Memory B cell (primary cell): Measurements from ENCODE around the gene AMACR.
"Not testable (repeated sequence)": the region's sequence is repeated elsewhere in the genome, so short reads cannot be mapped to it uniquely, and the experiment has no call there.

Experiments used
- ATAC-seq: fragments of 150-1000 bp; cut with Tn5 transposase; 2 replicates; pipeline ENCODE4 v1.10.0; 2021; ENCODE audit warnings: low read depth, mild to moderate bottlenecking, moderate library complexity
- DNase-seq, 2 donors: peaks; one replicate each; pipeline ENCODE4 v3.0.0; 2022; ENCODE audit warnings: low spot score in 2 of 2
- H3K27ac Mint-ChIP-seq: one replicate; pipeline ENCODE4 v1.8.0; 2022; ENCODE audit warnings: mild to moderate bottlenecking, moderate library complexity, mixed read lengths
- H3K27me3 Mint-ChIP-seq: one replicate; pipeline ENCODE4 v1.8.0; 2022; ENCODE audit warnings: mixed read lengths
- H3K36me3 Mint-ChIP-seq: one replicate; pipeline ENCODE4 v1.8.0; 2022; ENCODE audit warnings: mild to moderate bottlenecking, mixed read lengths
- H3K4me1 Mint-ChIP-seq: one replicate; pipeline ENCODE4 v1.8.0; 2022; ENCODE audit warnings: mixed read lengths
- H3K4me3 Mint-ChIP-seq: one replicate; pipeline ENCODE4 v1.8.0; 2022; ENCODE audit warnings: mild to moderate bottlenecking, moderate library complexity, mixed read lengths
- H3K9me3 Mint-ChIP-seq: one replicate; pipeline ENCODE4 v1.8.0; 2022; ENCODE audit warnings: mixed read lengths

Gene AMACR

DNA sequence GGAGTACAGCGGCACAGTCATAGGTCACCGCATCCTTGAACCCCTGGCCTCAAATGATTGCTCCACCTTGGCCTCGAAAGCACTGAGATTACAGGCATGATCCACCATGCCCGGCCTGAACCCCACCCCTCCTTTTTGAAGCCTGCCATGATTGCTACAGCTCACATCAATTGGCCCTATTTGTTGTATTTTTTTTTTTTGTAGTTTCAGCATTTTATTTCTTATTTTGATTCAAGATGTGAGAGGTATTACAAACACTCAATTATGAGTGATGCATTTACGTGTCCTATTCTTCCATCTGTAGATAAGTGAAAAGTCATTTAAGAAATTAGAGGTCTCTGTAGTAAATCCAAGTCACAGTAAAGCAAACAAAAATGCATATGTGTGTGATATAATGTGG is 55.7 kb downstream of the AMACR start:
- not testable (repeated sequence) for H3K27ac Mint-ChIP-seq, ATAC-seq, H3K27me3 Mint-ChIP-seq, DNase-seq, H3K36me3 Mint-ChIP-seq, H3K4me1 Mint-ChIP-seq, H3K4me3 Mint-ChIP-seq, H3K9me3 Mint-ChIP-seq

DNA sequence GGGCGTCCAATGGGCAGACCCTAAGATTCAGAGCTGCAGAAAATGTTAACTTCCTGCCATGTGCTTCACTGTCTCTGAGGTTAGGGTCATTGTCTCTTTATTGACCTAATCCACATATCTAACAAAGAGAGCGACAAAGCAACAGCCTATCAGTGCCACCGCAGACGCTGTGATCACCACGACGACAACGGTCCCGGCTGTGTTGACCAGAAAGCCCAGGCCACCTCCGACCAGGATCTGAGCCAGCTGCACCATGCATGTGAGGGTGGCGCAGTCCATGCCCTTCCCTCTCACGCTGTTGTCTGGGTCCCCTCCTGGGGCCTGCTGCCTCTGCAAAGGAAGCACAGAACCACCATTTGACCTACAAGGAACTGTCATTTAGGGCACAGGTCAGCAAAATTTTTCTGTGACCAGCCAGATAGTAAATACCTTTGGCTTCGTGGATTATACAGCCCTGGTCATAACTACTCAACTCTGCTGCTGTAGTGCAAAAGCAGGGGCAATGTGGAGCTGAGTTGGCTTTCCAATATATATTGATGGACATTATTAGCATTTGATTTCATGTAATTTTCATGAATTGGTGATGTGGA is 63.2 kb downstream of the AMACR start:
- Mint-ChIP-seq H3K27me3 (peaks cover 9% of the 10 kb centered on the region), H3K4me3 (no peak overlapping the region), H3K9me3 (peaks cover 3% of the 10 kb centered on the region), H3K27ac (no peak overlapping the region), H3K4me1 (no peaks in the 10 kb centered on the region), H3K36me3 (no peaks in the 10 kb centered on the region)
- ATAC-seq (no peak), DNase-seq (no peak)

DNA sequence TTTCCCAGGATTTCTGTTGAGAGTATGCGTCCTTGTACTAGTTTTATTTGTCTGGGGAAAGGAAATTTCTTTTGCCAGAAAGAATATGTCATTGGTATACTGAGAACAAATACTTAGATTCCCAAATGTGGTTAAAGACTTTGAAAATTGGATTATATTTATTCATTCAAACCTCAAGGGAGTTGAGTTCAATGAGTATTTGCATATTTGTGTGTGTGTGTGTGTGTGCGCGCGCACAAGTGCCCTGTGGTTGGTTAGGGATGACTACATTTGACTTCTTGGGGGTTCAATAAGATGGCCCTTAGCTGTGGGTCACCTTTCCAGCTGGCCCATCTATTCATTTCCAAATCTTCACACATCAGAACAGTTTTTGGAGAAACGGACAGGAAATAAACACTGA is 66.8 kb downstream of the AMACR start:
- no peak overlapping the region for H3K4me3 Mint-ChIP-seq
- no peaks in the 10 kb centered on the region for H3K36me3 Mint-ChIP-seq
- H3K9me3 Mint-ChIP-seq = no peaks in the 10 kb centered on the region
- H3K4me1 Mint-ChIP-seq = no peaks in the 10 kb centered on the region
- no peak for DNase-seq
- no peak overlapping the region for H3K27ac Mint-ChIP-seq
- peaks cover 18% of the 10 kb centered on the region for H3K27me3 Mint-ChIP-seq
- ATAC-seq = no peak

GRCh38 chr5:33939556-33940262 is 68.1 kb downstream of the AMACR start:
- peaks cover 18% of the 10 kb centered on the region for H3K27me3 Mint-ChIP-seq

GRCh38 chr5:33938881-33939280 is 69.0 kb downstream of the AMACR start:
- Mint-ChIP-seq H3K9me3 (no peaks in the 10 kb centered on the region), H3K27me3 (peaks cover 18% of the 10 kb centered on the region), H3K4me3 (no peak overlapping the region), H3K4me1 (no peaks in the 10 kb centered on the region), H3K36me3 (no peaks in the 10 kb centered on the region), H3K27ac (no peak overlapping the region)
- DNase-seq (no peak), ATAC-seq (no peak)

More at GRCh38 chr5:33939556-33940262, 68.1 kb downstream of the AMACR start:
- Mint-ChIP-seq H3K4me3 (no peak overlapping the region), H3K4me1 (no peaks in the 10 kb centered on the region), H3K9me3 (no peaks in the 10 kb centered on the region), H3K36me3 (no peaks in the 10 kb centered on the region), H3K27ac (no peak overlapping the region)
- no peak for ATAC-seq
- no peak for DNase-seq

- H3K4me1 Mint-ChIP-seq = no peaks in the 10 kb centered on the region
These were observed 69.4 kb downstream of the AMACR start for GRCh38 chr5:33938507-33938796.

DNA sequence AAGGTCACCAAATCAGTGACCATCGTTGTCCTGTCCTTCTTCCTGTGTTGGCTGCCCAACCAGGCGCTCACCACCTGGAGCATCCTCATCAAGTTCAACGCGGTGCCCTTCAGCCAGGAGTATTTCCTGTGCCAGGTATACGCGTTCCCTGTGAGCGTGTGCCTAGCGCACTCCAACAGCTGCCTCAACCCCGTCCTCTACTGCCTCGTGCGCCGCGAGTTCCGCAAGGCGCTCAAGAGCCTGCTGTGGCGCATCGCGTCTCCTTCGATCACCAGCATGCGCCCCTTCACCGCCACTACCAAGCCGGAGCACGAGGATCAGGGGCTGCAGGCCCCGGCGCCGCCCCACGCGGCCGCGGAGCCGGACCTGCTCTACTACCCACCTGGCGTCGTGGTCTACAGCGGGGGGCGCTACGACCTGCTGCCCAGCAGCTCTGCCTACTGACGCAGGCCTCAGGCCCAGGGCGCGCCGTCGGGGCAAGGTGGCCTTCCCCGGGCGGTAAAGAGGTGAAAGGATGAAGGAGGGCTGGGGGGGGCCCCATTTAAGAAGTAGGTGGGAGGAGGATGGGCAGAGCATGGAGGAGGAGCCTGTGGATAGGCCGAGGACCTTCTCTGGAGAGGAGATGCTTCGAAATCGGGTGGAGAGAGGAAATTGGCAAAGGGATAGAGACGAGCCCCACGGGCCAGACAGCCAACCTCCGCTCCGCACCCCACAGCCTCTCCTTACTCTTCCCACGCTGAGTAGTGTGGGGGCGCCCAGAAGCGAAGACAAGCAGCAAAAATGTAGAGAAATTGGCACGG is 69.9 kb downstream of the AMACR start:
- Mint-ChIP-seq H3K27ac (no peak overlapping the region), H3K9me3 (no peaks in the 10 kb centered on the region), H3K36me3 (no peaks in the 10 kb centered on the region), H3K4me3 (no peak overlapping the region), H3K4me1 (no peaks in the 10 kb centered on the region), H3K27me3 (peaks cover 18% of the 10 kb centered on the region)
- DNase-seq = no peak
- no peak for ATAC-seq

More at GRCh38 chr5:33938507-33938796, 69.4 kb downstream of the AMACR start:
- peaks cover 18% of the 10 kb centered on the region for H3K27me3 Mint-ChIP-seq
- H3K36me3 Mint-ChIP-seq = no peaks in the 10 kb centered on the region
- H3K4me3 Mint-ChIP-seq = no peak overlapping the region
- H3K27ac Mint-ChIP-seq = no peak overlapping the region
- H3K9me3 Mint-ChIP-seq = no peaks in the 10 kb centered on the region
- DNase-seq (no peak), ATAC-seq (no peak)

DNA sequence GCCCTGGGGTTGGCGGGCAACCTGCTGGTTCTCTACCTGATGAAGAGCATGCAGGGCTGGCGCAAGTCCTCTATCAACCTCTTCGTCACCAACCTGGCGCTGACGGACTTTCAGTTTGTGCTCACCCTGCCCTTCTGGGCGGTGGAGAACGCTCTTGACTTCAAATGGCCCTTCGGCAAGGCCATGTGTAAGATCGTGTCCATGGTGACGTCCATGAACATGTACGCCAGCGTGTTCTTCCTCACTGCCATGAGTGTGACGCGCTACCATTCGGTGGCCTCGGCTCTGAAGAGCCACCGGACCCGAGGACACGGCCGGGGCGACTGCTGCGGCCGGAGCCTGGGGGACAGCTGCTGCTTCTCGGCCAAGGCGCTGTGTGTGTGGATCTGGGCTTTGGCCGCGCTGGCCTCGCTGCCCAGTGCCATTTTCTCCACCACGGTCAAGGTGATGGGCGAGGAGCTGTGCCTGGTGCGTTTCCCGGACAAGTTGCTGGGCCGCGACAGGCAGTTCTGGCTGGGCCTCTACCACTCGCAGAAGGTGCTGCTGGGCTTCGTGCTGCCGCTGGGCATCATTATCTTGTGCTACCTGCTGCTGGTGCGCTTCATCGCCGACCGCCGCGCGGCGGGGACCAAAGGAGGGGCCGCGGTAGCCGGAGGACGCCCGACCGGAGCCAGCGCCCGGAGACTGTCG is 70.7 kb downstream of the AMACR start:
- H3K27me3 Mint-ChIP-seq = peaks cover 17% of the 10 kb centered on the region
- no peaks in the 10 kb centered on the region for H3K4me1 Mint-ChIP-seq

GRCh38 chr5:33936381-33937016 is 71.4 kb downstream of the AMACR start, which contains the start of gene RXFP3:
Gene RXFP3, plus strand, starts transcription at chr5:33936386. Its CDS starts 355 bp downstream, at chr5:33936741.
- ATAC-seq (no peak), DNase-seq (no peak)
- H3K36me3 Mint-ChIP-seq = no peaks in the 10 kb centered on the region
- no peaks in the 10 kb centered on the region for H3K4me1 Mint-ChIP-seq
- H3K27ac Mint-ChIP-seq = no peak within 1 kb of the TSS
- peaks cover 20% of the 10 kb centered on the region for H3K27me3 Mint-ChIP-seq
- no peaks in the 10 kb centered on the region for H3K9me3 Mint-ChIP-seq
- no peak within 1 kb of the TSS for H3K4me3 Mint-ChIP-seq

More for the DNA sequence above, 70.7 kb downstream of the AMACR start:
- no peak for ATAC-seq
- H3K9me3 Mint-ChIP-seq = no peaks in the 10 kb centered on the region
- H3K4me3 Mint-ChIP-seq = no peak overlapping the region
- no peak overlapping the region for H3K27ac Mint-ChIP-seq
- no peak for DNase-seq
- no peaks in the 10 kb centered on the region for H3K36me3 Mint-ChIP-seq
